Small intestine (tissue), 7 donors: Measurements from ENCODE around the gene MSX1. TPM values are rescaled to one million over a fixed set of nuclear protein-coding genes. Genes with fewer than 3 reads are reported as not detected.
A peak's percentile ranks its signal among the peaks of the same experiment; 100 is the strongest.

ENCODE experiments used
- DNase-seq, 2 donors: peaks; one replicate each; pipeline versions ENCODE4 v3.0.0 to v3.0.0-alpha.2; 2013
- FAIRE-seq: peaks from 2 replicates; lab custom pipeline; 2012; peaks lifted over from hg19 to GRCh38; lab: Jason Lieb, UNC
- H3K27ac ChIP-seq, 3 donors: one replicate each; pipeline ENCODE4 v1.5.1; 2013; ENCODE audit warnings: low read length in 2 of 3, mild to moderate bottlenecking in 2 of 3, control low read depth in 1 of 3, inconsistent platforms in 1 of 3, low read depth in 1 of 3, moderate library complexity in 1 of 3
- H3K27me3 ChIP-seq, 3 donors: one replicate each; pipeline ENCODE4 v1.6.1; 2013; ENCODE audit warnings: low read length in 3 of 3, inconsistent platforms in 1 of 3; ENCODE audit not compliant: control insufficient read depth in 3 of 3, insufficient read depth in 3 of 3
- H3K36me3 ChIP-seq, 3 donors: one replicate each; pipeline ENCODE4 v1.6.1; 2013; ENCODE audit warnings: low read length in 3 of 3, inconsistent platforms in 1 of 3, low read depth in 1 of 3, mild to moderate bottlenecking in 1 of 3, moderate library complexity in 1 of 3; ENCODE audit not compliant: control insufficient read depth in 3 of 3, insufficient read depth in 2 of 3
- H3K4me1 ChIP-seq, 3 donors: one replicate each; pipeline ENCODE4 v1.6.1; 2013; ENCODE audit warnings: low read length in 2 of 3, inconsistent platforms in 1 of 3, low read depth in 1 of 3, mild to moderate bottlenecking in 1 of 3, moderate library complexity in 1 of 3; ENCODE audit not compliant: control insufficient read depth in 3 of 3, insufficient read depth in 2 of 3
- H3K4me3 ChIP-seq, 3 donors: one replicate each; pipeline ENCODE4 v1.5.1; 2013; ENCODE audit warnings: low read length in 3 of 3, control low read depth in 1 of 3, inconsistent platforms in 1 of 3, low read depth in 1 of 3, mild to moderate bottlenecking in 1 of 3, moderate library complexity in 1 of 3
- H3K9me3 ChIP-seq, 2 donors: one replicate each; pipeline ENCODE4 v1.6.1; 2013; ENCODE audit warnings: low read depth in 1 of 2, low read length in 1 of 2; ENCODE audit not compliant: control insufficient read depth in 2 of 2, insufficient read depth in 1 of 2
- WGBS, 3 donors: extraction: QIAGEN DNeasy Blood & Tissue Kit; methylation state at CpG; one replicate each; pipeline ENCODE4 v1.1.7; 2013; 5-methylcytosine and 5-hydroxymethylcytosine counted together
- polyA plus RNA-seq, 4 donors: library from polyadenylated mRNA; stranded (reverse) in 3 of 4; unstranded in 1 of 4; fragments of 200-250 nt in 3 of 4; fragments of 120-200 nt in 1 of 4; gene quantifications; one replicate each; pipeline versions ENCODE4 v1.2.1 to v1.2.3, GENCODE V29; 2013
- donor health status: healthy with polysubstance abuse.
- donor health status: control.
- donor health status: control.
- donor health status: Bipolar disorder and iron deficiency.
- donor health status: healthy.

MSX1 gene
- polyA plus RNA-seq, 4 donors = 0.67 to 4.3 TPM; not detected in 2

DNA sequence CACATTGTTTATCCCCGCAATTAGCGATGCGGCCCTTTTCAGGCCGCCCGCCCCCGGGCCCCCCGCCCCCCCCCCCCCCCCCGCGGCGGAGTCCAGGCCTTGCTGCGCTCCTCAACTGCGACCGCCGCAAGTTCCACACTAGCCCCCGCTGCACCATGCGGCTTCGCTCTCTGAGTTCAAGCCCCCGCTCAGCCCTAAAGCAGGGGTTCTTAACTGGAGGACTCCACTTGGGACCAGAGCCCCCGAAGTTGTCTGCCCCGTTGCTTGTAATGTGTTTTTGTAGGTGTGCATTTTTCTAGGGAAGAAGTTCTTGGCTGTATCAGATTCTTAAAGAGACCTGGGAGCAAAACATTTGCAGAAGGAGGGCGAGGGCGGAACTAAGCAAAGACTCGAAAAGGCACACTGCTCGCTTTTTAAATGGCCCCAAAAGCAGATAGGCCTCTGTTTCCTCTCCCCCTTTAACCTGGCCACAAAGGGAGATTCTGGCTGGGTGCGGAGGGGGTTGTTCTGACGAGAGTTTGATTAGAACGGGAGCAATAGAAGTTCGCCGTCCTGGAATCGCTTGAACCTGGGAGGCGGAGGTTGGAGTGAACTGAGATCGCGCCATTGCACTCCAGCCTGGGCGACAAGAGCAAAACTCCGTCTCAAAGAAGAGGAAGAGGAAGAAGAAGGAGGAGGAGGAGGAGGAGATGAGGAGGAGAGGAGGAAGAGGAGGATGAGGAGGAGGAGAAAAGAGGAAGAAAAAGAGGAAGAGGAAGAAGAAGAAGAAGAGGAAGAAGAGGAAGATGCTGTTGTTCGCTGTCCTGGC lies 2.3 kb upstream of the MSX1 start:
- WGBS, 3 donors = 10 to 15% (median 12%) methylated on average over 24 to 35 of the region's 36 CpGs
- peak in 1 of 2 donors; percentile 26 for DNase-seq
- H3K4me1 ChIP-seq = peaks cover 2 to 31% (median 8%) of the 10 kb centered on the region in 3 donors
- no peaks in the 10 kb centered on the region for H3K36me3 ChIP-seq
- no peak overlapping the region for H3K4me3 ChIP-seq
- no peak for FAIRE-seq
- peaks cover 5 to 93% (median 60%) of the 10 kb centered on the region in 3 donors for H3K27me3 ChIP-seq
- H3K9me3 ChIP-seq = peaks cover 0 to 11% of the 10 kb centered on the region in 2 donors
- no peak overlapping the region for H3K27ac ChIP-seq

DNA sequence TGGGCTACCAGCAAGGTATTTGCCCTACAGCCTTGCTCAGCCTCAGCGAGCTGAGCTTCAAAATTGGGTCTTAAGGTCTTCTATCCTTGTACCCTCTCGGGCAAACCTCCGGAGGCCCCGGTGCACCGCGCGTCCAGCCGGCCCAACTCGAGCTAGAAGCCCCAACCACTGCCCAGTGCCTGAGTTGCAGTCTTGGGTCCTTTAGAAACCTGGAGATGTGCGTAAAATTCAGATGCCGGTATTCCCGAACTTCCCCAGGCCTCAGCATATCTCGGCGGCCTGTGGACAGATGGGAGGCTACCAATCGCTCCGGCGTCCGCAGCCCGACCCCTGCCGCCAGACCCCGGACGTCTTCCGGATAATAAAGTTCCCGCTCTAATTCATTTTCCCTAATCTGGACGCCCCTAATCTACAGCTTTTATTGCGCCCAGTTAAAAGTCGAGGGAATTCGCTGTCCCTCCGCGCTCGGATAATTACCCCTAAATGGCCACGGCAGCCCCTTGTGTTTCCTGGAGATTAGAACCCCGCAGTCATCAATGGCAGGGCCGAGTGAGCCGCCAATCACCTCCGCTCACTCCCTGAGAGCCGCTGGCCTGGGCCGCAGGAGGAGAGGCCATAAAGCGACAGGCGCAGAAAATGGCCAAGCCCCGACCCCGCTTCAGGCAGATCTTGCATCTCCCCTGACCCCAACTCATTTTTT lies 1.5 kb upstream of the MSX1 start:
- DNase-seq (peak in 1 of 2 donors; percentile 17), FAIRE-seq (no peak)
- peaks cover 0 to 11% of the 10 kb centered on the region in 2 donors for H3K9me3 ChIP-seq
- H3K36me3 ChIP-seq = peaks cover 0 to 2% (median 0%) of the 10 kb centered on the region in 3 donors
- peaks cover 5 to 93% (median 66%) of the 10 kb centered on the region in 3 donors for H3K27me3 ChIP-seq
- H3K27ac ChIP-seq = no peak overlapping the region
- peaks cover 2 to 27% (median 8%) of the 10 kb centered on the region in 3 donors for H3K4me1 ChIP-seq
- H3K4me3 ChIP-seq = no peak overlapping the region
- WGBS, 3 donors = 10 to 19% (median 19%) methylated on average over 41 to 42 of the region's 42 CpGs

DNA sequence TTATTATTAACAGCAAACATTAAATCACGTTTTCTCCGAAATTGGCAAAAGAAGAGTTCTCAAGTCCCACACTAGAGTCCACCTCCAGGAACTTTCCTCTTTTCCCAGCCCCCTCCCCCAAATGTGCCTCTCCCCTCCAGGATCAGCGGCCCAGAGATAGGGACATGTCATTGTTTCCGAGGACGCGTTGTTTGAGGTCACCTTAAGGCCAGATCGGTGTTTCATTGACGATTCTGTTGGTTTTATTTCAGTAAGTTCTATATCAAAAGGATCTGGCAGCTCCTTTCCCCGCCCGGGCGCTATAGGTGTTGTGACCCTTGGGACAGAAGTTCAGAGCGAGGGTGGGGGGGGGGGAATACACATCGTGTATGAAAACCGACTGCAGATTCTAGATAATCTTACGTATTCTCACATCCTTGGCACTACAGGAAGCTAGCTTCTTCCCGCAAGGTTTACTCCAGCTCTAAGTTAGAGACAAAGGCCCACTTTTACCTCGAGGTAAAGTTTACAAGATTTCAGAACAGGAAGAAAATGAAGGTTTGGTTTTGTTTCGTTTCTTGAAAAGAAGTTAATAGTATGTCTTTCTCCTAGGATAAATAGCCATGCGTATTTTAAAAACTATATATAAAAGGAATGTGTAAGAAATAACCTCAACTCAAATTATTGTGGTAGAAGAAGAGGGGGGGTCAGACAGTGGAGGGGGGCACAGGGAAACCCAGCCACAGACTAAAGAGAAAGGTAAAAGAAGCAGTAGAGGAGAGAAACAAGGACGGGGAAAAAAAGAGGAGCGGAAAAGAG lies 739 bp upstream of the MSX1 start:
- FAIRE-seq = no peak
- peaks cover 2 to 21% (median 8%) of the 10 kb centered on the region in 3 donors for H3K4me1 ChIP-seq
- WGBS, 3 donors = 10 to 17% (median 16%) methylated on average over 21 of the region's 21 CpGs
- H3K27me3 ChIP-seq = peaks cover 5 to 92% (median 67%) of the 10 kb centered on the region in 3 donors
- no peak for DNase-seq
- peaks cover 0 to 11% of the 10 kb centered on the region in 2 donors for H3K9me3 ChIP-seq
- no peak overlapping the region for H3K27ac ChIP-seq
- H3K36me3 ChIP-seq = peaks cover 0 to 5% (median 0%) of the 10 kb centered on the region in 3 donors
- H3K4me3 ChIP-seq = peak overlapping the region in 2 of 3 donors; percentile 27 to 58

DNA sequence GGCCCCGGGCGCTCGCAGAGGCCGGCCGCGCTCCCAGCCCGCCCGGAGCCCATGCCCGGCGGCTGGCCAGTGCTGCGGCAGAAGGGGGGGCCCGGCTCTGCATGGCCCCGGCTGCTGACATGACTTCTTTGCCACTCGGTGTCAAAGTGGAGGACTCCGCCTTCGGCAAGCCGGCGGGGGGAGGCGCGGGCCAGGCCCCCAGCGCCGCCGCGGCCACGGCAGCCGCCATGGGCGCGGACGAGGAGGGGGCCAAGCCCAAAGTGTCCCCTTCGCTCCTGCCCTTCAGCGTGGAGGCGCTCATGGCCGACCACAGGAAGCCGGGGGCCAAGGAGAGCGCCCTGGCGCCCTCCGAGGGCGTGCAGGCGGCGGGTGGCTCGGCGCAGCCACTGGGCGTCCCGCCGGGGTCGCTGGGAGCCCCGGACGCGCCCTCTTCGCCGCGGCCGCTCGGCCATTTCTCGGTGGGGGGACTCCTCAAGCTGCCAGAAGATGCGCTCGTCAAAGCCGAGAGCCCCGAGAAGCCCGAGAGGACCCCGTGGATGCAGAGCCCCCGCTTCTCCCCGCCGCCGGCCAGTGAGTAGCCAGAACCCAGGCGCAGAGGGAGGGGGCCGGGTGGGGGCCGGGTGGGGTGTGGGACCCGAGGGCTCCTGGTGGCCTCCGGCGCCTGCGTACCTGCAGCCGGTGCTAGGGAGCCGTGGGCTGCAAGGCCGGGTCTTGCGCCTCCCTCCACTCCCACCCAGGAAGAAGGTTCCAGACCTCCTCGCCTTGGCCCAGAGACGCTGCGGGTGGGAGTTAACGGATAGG lies 534 bp downstream of the MSX1 start:
- peaks cover 2 to 21% (median 8%) of the 10 kb centered on the region in 3 donors for H3K4me1 ChIP-seq

DNA sequence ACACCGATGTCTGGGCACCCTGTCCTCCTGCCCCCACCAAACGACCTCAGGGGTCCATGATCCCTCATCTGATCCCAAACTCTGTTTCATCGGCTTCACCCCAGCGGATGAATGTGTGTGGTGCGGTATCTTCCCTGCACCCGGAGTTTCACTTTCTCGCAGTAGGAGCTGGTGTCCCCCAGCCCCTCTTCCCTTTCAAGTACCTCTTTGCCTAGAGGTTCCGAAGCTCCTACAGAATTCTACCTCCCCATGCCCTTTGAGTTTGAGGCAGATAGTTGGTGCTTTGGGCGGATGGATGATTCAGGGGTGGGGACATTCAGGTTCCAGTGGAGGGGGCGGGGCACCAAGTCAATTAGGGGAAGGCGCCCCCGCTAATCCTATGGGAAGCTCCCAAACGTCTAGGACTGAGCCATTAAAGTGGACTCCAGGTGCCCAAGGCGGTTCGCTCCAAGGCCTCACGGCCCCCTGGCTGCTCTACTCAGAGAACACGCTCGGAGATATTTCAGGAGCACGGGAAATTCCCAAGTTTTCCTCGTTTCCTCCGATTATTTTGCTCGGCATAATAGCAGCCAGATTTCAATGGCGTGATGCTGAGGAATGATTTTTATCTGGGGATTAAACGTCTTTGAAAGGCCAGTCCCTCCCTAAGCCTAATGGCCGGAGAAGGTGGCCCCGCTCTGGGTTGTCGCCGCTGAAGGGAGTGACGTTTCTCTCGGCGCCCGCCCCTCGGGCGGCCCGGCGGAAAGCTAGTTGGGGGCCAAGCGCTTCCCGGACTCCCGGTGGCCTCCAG lies 1.3 kb downstream of the MSX1 start:
- H3K27me3 ChIP-seq = peaks cover 15 to 91% (median 71%) of the 10 kb centered on the region in 3 donors
- peaks cover 0 to 5% (median 0%) of the 10 kb centered on the region in 3 donors for H3K36me3 ChIP-seq
- no peak overlapping the region for H3K27ac ChIP-seq
- peak in 1 of 2 donors; percentile 61 for DNase-seq
- WGBS, 3 donors = 2 to 6% (median 3%) methylated on average over 39 of the region's 39 CpGs
- FAIRE-seq = no peak
- peak overlapping the region; percentile 19 to 58 (median 51) for H3K4me3 ChIP-seq
- H3K9me3 ChIP-seq = peaks cover 0 to 11% of the 10 kb centered on the region in 2 donors
- peaks cover 2 to 21% (median 8%) of the 10 kb centered on the region in 3 donors for H3K4me1 ChIP-seq

More for the DNA sequence above, 534 bp downstream of the MSX1 start:
- Histone ChIP-seq H3K27me3 (peaks cover 10 to 92% (median 71%) of the 10 kb centered on the region in 3 donors), H3K9me3 (peaks cover 0 to 11% of the 10 kb centered on the region in 2 donors), H3K4me3 (peak overlapping the region; percentile 19 to 58 (median 51)), H3K27ac (no peak overlapping the region), H3K36me3 (peaks cover 0 to 5% (median 0%) of the 10 kb centered on the region in 3 donors)
- DNase-seq (no peak), FAIRE-seq (no peak)
- WGBS, 3 donors = 1 to 2% (median 1%) methylated on average over 35 to 80 of the region's 80 CpGs

DNA sequence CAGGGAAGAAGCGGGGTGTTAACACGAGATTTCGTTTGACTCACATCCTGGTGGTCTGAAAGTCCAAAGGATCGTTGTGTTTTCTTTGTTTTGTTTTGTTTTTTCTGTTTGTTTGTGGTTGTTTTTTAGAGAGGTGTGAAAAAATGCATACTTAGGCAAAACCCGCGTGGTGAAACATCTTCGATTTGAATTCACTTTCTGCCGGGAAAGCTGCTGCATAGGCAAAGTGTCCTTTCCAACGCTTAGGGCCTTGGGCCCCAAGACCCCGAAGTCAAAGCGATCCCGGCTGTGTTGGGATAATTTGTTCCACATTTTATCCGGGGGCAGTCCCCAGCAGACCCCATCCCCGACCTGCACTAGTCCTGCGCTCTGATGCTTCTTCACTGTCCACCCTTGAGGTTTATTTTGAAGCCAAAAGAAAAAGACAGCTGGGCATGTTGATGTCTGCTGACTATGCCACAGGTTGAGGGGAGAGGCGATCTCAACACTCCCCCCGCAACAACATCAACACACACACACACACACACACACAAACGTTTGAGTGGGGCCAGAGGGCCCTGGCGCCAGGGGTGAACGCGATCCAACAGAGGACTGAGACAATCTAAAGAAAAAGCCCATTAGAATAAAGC lies 2.0 kb downstream of the MSX1 start:
- Histone ChIP-seq H3K4me3 (peak overlapping the region in 1 of 3 donors; percentile 58), H3K27me3 (peaks cover 20 to 91% (median 72%) of the 10 kb centered on the region in 3 donors), H3K9me3 (peaks cover 0 to 14% of the 10 kb centered on the region in 2 donors), H3K4me1 (peaks cover under 1 to 16% (median 8%) of the 10 kb centered on the region in 3 donors), H3K27ac (no peak overlapping the region), H3K36me3 (peaks cover 0 to 5% (median 0%) of the 10 kb centered on the region in 3 donors)
- WGBS, 3 donors = 7 to 13% (median 11%) methylated on average over 21 of the region's 21 CpGs
- FAIRE-seq (no peak), DNase-seq (peak in 1 of 2 donors; percentile 35)
